Measurements from ENCODE around the gene YY1.

- no peak for TF ChIP-seq CTCF (IDR thresholded peaks at IDR 0.05)
- no peak for TF ChIP-seq POLR2A (IDR thresholded peaks at IDR 0.05; ENCODE audit: low read length)
Observed at GRCh38 chr14:100282083-100282350, 43.1 kb downstream of the YY1 start.

Data from A549 (cell line).